Panc1 (cell line): ENCODE measurements around the gene SLC6A7. TPM values are rescaled to one million over a fixed set of nuclear protein-coding genes. Genes with fewer than 3 reads are reported as not detected.

Experiments used
- ATAC-seq: fragments of 200-7000 bp; cut with Tn5 transposase; 2 replicates; pipeline ENCODE4 v1.9.1; 2020; ENCODE audit warnings: mild to moderate bottlenecking, moderate library complexity
- BruUV-seq: library from RNA; stranded (reverse); fragments of 400-500 nt; replicated peaks from 2 replicates; lab custom pipeline; 2021; lab: Mats Ljungman, UMichigan
- CTCF ChIA-PET: fragments of 300-600 bp; sonication (Branson Sonifier 250); formaldehyde crosslinking; loops from one replicate; lab custom pipeline; 2022; ENCODE audit warnings: antibody characterized with exemption; lab: Charles Lee
- POLR2A ChIA-PET: fragments of 300-600 bp; sonication (Branson Sonifier 250); formaldehyde crosslinking; loops from one replicate; lab custom pipeline; 2022; ENCODE audit warnings: antibody characterized with exemption; lab: Charles Lee
- DNase-seq: peaks from one replicate; pipeline ENCODE4 v3.0.0-alpha.2; 2010; ENCODE audit warnings: low read depth, low spot score
- H3K27ac ChIP-seq: 2 replicates; pipeline ENCODE4 v1.5.1; 2011; ENCODE audit warnings: mild to moderate bottlenecking, low read length, inconsistent platforms
- H3K27me3 ChIP-seq: fragments of 200-500 bp; sonication (Bioruptor generic); 2 replicates; pipeline ENCODE4 v1.6.0; 2014; ENCODE audit warnings: low read length, inconsistent platforms; ENCODE audit not compliant: control insufficient read depth, insufficient read depth
- H3K36me3 ChIP-seq: fragments of 200-500 bp; sonication (Bioruptor generic); 2 replicates; pipeline ENCODE4 v1.5.1; 2014; ENCODE audit warnings: inconsistent platforms, mild to moderate bottlenecking, low read length, moderate library complexity; ENCODE audit not compliant: control insufficient read depth, insufficient read depth
- H3K4me1 ChIP-seq: 2 replicates; pipeline ENCODE4 v1.5.1; 2011; ENCODE audit warnings: inconsistent platforms, mild to moderate bottlenecking, low read length, moderate library complexity; ENCODE audit not compliant: control insufficient read depth, insufficient read depth
- H3K4me3 ChIP-seq, 2 experiments: 2 replicates each; pipeline ENCODE4 v1.5.1; 2011 to 2012; ENCODE audit warnings: low read depth in 2 of 2, low read length in 2 of 2, mild to moderate bottlenecking in 2 of 2, inconsistent platforms in 1 of 2, moderate library complexity in 1 of 2
- H3K9me3 ChIP-seq: fragments of 200-500 bp; sonication (Bioruptor generic); 2 replicates; pipeline ENCODE4 v1.5.1; 2014; ENCODE audit warnings: low read depth, mild to moderate bottlenecking, inconsistent platforms, low read length, moderate library complexity; ENCODE audit not compliant: control insufficient read depth, insufficient read depth
- CTCF ChIP-seq: fragments of 450-650 bp; IDR thresholded peaks from 2 replicates; pipeline ENCODE4 v1.5.1; 2017; ENCODE audit warnings: mild to moderate bottlenecking
- POLR2AphosphoS5 ChIP-seq: IDR thresholded peaks from 2 replicates; pipeline ENCODE4 v1.6.1; 2012; ENCODE audit warnings: mild to moderate bottlenecking, low read depth, low read length, moderate library complexity
- REST ChIP-seq, 2 experiments: IDR thresholded peaks; 2 replicates each; pipeline ENCODE4 v1.6.1; 2011 to 2012; ENCODE audit warnings: low read depth in 2 of 2, control low read depth in 1 of 2, low read length in 1 of 2, mild to moderate bottlenecking in 1 of 2, moderate library complexity in 1 of 2; ENCODE audit not compliant: insufficient read depth in 1 of 2
- SIN3A ChIP-seq: IDR thresholded peaks from 2 replicates; pipeline ENCODE4 v1.6.1; 2012; ENCODE audit warnings: low read depth, mild to moderate bottlenecking, low read length, moderate library complexity, borderline replicate concordance; ENCODE audit not compliant: insufficient read depth
- TCF7L2 ChIP-seq: IDR thresholded peaks from 2 replicates; pipeline ENCODE4 v1.6.1; 2011; ENCODE audit warnings: mild to moderate bottlenecking, low read depth, low read length, inconsistent platforms
- in situ Hi-C: cut with HindIII; loops from 2 replicates; pipeline ENCODE4 v1.10.0; 2016; ENCODE audit warnings: low sequenced_read_pairs, low pct_unique_long_range_greater_than_20kb
- intact Hi-C: fragments of 100-400 bp; cut with micrococcal nuclease; formaldehyde crosslinking; loops from one replicate; pipeline ENCODE4 v1.10.0; 2022; ENCODE audit not compliant: unreplicated experiment
- total RNA-seq: library from RNA; stranded (reverse); gene quantifications from one replicate; pipeline ENCODE4 v1.2.1, GENCODE V29; 2021; ENCODE audit not compliant: unreplicated experiment

The SLC6A7 gene
- total RNA-seq, 1 experiment from 2014 or later, result not detected

- H3K36me3 ChIP-seq, result no peaks in the 10 kb centered on the region
- ATAC-seq (no peak), DNase-seq (no peak)
- TF ChIP-seq REST (IDR thresholded peaks at IDR 0.05; ENCODE audit: insufficient read depth in 1 of 2, low read depth in 2 of 2, low read length in 1 of 2), result no peak
- TF ChIP-seq POLR2AphosphoS5, result no peak
- TF ChIP-seq SIN3A, result no peak
- TF ChIP-seq TCF7L2, result no peak
- no peak for TF ChIP-seq CTCF
- H3K27ac ChIP-seq, result no peak overlapping the region
- POLR2A ChIA-PET, result no interaction called here
- no peak overlapping the region for H3K4me3 ChIP-seq
- no peaks in the 10 kb centered on the region for H3K4me1 ChIP-seq
- H3K9me3 ChIP-seq, result no peaks in the 10 kb centered on the region
- CTCF ChIA-PET, result no interaction called here
- no peaks in the 10 kb centered on the region for H3K27me3 ChIP-seq
- BruUV-seq, result no TSS peak
- intact Hi-C loops (no loop called here), in situ Hi-C loops (no loop called here)
Observed at GRCh38 chr5:150249744-150250143, 59.9 kb downstream of the SLC6A7 start.

DNA sequence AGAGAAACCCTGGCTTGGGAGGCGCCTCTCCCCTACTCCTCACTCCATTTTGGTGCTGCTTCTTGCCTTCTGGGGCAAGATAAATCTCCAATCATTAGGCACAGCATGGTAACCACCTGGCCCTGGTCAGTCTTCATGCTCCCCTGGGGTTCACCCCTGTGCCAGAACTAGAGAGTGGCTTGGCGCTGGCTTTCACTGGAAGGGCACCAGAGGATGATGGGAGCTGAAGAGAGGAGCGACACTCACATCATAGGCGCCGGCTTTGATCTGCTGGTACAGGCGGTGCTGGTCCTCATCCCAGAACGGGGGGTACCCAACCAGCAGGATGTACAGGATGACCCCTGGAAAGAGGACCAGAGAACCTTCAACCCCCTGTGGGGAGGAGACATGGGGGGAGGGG lies 61.6 kb downstream of the SLC6A7 start:
- Histone ChIP-seq H3K4me3 (no peak overlapping the region), H3K27ac (no peak overlapping the region), H3K9me3 (no peaks in the 10 kb centered on the region), H3K27me3 (no peaks in the 10 kb centered on the region), H3K4me1 (no peaks in the 10 kb centered on the region), H3K36me3 (no peaks in the 10 kb centered on the region)
- TF ChIP-seq SIN3A (no peak), POLR2AphosphoS5 (no peak), REST (IDR thresholded peaks at IDR 0.05; ENCODE audit: insufficient read depth in 1 of 2, low read depth in 2 of 2, low read length in 1 of 2) (no peak), CTCF (no peak), TCF7L2 (no peak)
- ChIA-PET CTCF (no interaction called here), POLR2A (no interaction called here)
- ATAC-seq (no peak), DNase-seq (no peak)
- in situ Hi-C loops, result no loop called here
- intact Hi-C loops, result no loop called here
- BruUV-seq, result no TSS peak
